HG03571 (cell line): ENCODE results near the gene DNAJB1.
A peak's percentile ranks its signal among the peaks of the same experiment; 100 is the strongest.
"Not testable (repeated sequence)": the region's sequence is repeated elsewhere in the genome, so short reads cannot be mapped to it uniquely, and the experiment has no call there.

Source experiments
- ATAC-seq: cut with Tn5 transposase; IDR thresholded peaks from one replicate; pipeline ENCODE4 v1.9.1; 2021; ENCODE audit not compliant: unreplicated experiment

Gene DNAJB1

DNA sequence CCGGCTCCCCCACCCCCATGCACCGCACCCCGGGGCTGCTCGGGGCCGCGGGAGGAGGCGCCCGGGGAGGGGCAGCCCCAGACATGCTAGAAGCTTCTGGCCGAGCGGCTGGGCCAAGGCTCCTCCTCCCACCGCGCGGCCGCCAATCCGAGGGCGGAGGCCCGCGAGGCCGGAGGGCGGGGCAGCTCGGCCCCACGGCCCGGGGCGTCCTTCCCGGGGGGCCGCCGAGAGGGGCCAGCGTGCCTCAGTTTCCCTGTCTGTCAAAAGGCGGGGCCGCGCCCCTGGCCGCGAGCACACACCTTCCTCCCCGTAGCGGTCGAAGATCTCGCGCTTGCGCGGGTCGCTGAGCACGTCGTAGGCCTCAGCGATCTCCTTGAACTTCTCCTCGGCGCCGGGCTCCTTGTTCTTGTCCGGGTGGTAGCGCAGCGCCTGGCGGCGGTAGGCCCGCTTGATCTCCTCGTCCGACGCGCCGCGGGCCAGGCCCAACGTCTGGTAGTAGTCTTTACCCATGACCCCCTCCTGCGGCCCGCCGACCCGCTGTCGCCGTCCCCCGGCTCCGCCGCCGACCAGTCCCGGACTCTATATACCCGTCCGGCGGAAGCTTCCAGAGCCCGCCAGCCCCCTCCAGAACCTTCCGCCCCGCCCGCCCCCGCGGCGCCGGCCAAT, at the start of gene DNAJB1:
Gene DNAJB1, minus strand, starts transcription at position 558 of the 666 bp plus-strand sequence. Its CDS starts 48 bp downstream, at position 510.
- ATAC-seq: peak; percentile 54

DNA sequence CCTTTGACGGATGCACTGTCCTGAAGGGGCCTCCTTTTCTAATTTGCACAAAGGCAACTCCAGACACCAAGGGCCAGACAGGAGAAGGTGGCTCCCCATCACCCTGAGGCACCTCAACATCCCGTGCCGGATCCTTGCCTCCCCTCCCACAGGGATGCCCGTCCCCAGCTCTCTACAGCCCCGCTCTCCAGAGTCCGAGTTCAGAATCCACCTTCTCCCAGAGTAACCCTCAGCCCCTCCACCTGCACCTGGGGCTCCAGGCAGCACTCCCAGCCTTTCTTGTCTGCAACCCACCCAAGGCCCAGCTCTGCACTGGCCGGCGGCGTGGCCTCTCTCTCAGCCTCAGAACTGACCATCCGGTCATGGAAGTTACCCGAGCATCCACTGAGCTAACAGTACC, 48.9 kb upstream of the DNAJB1 start:
- ATAC-seq: no peak

DNA sequence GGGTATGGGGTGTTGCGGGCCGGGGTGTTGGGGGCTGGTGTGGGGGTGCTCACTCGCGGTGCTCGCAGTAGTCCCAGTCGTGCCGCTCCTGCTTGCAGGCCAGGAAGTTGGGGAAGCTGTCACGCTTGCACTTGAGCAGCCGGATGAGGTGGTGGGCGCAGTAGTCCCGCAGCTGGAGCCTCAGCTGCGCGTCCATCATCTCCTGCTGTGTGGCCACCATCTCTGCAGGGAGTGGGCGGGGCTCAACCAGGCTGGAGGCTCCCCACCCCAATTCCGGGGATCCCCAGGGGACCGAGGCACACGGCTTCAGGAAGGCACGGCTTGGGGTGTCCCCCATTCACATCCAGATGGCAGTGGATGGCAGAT, 48.5 kb upstream of the DNAJB1 start:
- no peak for ATAC-seq

DNA sequence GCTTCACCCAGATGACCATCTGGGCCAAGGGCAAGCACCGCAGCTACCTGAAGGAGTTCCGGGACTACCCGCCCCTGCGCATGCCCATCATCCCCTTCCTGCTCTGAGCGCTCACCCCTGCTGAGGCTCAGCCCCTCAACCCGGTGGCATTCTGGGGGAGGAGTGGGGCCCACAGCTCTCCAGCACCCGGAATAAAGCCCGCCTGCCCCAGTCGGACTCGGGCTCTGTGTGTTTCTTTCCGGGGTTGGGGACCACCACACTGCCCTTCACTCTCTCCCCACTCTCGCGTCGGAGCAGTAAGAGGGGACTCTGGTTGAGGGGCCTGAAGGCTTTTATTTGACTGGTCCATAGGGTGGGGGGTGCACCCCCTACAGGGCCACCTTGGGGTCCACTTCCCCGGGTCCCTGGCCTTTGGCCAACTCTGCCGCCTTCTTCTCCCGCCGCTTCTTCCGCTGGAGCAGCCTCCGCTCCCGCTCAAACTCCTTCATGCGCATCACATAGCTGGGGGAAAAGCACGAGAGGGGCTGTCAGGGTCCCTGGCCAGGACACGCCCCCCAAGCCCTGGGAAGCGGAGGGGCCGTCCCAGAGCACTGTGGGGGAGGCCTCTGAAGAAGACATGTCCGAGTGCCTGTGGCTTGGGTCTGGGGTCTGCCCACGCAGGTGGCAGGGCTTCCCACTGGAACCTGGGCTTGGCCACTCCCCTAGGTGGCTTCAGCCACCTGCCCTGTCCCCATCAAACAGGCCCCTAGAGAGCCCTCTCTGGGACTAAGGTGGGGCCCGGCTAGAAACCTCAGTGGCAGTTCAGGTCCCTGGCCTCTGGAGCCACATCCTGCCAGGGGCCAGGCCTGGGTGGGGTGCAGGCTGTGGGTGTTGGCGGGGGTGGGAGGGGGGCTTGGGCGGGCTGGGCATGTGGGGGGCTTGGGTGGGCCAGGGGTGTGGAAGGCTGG, 47.8 kb upstream of the DNAJB1 start:
- ATAC-seq: no peak

DNA sequence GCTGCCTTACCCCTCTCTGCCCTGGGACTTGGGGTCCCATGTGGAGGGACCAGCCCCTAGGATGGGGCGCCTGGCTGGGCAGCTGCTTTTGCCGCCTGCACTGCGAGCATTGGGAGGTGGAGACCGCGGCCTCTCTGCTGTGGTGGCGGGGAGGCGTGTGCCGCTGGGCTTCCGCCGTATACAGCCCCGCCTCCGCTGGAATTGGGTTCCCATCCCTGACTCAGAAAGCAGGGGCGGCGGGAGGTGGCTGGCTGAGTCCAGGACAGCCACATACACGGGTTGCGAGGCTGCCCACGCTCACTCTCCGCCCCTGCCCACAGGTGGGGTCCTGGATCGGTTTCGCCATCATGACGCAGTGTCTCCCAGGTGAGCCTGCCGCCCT, 47.1 kb upstream of the DNAJB1 start:
- no peak for ATAC-seq

DNA sequence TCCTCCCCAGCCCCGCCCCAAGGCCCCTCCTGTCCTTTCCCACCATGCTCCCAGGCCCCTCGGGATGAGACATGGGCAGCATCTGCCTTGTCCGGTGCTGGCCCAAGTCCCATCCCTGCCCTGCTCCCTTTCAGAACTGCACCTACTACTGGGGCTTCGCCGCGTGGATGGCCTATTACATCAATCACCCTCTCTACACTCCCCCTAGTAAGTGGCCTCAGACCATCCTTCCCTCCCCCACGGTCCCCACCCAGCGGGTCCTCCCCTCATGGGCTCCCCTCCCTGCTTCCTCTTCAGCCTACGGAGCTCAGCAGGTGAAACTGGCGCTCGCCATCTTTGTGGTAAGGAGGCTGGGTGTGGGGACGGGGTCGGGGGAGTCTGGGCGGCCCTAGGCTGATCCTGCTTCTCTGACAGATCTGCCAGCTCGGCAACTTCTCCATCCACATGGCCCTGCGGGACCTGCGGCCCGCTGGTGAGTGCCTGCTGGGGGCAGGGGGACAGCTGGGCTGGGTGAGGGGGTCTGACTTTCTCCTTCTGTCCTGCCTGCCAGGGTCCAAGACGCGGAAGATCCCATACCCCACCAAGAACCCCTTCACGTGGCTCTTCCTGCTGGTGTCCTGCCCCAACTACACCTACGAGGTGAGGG, 46.6 kb upstream of the DNAJB1 start:
- ATAC-seq: not testable (repeated sequence)

DNA sequence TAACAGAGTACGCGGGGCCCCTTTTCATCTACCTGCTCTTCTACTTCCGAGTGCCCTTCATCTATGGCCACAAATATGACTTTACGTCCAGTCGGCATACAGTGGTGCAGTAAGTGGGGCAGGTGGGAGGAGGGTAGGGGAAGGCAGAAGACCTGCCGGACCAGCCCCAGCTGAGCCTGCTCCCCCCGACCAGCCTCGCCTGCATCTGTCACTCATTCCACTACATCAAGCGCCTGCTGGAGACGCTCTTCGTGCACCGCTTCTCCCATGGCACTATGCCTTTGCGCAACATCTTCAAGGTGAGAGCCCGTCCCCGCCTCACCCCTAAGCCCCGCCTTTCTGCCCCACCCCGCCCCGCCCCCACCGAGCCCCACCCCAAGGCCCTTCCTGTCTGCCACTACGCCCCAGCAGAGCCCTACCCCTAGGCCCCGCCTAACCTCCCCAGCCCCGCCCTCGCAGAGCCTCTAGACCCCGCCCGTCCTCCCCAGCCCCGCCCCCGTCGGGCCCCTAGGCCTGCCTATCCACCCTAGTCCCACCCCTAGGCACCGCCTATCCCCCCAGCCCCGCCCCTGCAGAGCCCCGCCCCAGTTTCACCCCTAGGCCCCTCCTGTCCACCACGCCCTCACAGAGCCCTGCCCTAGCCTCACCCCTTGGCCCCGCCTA, 45.9 kb upstream of the DNAJB1 start:
- no peak for ATAC-seq

DNA sequence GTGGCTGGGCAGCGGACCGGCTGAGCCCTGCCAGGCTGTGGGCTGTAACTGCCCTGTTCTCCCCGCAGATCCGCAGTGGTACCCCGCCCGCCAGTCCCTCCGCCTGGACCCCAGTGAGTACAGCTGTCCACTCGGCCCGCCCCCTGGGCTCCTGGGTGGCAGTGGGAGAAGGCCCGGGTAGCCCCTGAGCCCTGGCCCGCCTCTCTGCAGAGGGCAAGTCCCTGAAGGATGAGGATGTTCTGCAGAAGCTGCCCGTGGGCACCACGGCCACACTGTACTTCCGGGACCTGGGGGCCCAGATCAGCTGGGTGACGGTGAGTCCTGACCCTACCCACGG, 45.4 kb upstream of the DNAJB1 start:
- ATAC-seq: no peak

DNA sequence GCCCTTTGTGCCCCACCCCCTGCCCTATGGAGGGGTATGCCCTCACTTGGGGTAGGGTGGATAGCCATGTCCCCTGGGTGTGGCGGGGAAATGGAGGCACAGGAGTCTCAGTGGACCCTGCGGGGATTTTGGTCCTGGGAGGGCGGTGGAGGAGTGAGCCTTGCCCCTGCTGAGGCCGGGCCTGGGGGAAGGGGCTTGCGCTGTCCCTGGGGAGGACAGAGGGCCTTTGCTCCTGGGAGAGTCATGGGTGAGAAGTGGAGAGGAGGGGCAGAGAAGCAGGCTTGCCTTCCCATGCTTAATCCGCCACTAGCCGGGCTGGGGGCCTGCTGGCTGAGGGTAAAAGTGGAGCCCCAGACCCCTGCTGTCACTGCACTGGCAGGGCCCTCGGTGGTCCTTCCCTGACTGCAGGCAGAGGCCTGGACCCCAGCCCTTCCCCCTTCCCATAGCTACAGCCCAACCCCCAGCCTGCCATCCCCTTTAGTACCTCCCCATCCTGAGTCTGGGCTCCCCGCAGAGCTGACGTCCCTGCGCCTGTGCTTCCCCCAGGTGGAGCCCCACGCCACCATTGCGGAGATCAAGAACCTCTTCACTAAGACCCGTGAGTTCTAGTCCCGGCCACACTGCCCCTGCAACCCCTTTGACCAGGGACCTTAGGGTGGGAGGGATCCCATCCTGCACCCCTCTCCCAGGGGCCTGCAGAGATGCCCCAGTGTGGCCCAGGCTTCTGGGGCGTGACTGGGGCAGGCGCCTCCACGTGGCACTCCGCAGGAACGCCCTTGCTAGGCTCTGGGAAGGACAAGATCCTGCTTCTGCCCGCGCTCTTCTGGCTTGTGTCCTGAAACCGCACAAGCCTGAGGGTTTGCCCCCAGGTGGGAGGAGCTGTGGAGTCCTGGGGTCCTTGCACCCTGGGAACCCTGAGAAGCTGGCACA, 44.7 kb upstream of the DNAJB1 start:
- ATAC-seq: no peak

DNA sequence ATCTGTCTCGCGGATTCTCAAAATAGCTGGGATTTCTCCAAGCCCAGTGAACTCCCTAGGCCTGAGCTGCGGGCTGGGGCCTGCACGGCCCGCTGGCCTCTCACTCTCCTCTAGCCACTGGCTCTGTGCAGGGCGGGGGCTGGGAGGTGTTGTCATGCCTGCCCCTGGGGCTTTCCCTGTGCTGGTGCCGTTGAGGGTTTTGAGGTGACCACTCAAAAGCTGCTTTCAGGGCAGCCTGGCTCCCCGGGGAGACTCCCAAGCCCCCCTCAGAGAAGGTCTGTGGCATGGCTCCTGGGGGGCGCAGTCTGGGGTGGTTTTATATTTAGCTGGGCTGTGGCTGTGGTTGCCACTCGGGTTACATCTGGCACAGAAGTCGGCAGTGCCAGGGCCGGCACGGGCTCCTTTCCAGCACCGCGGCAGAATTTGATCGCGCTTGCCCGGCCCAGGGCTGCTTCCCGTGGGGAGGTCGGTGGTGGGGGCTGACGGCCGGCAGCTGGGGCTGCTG, 43.7 kb upstream of the DNAJB1 start:
- no peak for ATAC-seq

DNA sequence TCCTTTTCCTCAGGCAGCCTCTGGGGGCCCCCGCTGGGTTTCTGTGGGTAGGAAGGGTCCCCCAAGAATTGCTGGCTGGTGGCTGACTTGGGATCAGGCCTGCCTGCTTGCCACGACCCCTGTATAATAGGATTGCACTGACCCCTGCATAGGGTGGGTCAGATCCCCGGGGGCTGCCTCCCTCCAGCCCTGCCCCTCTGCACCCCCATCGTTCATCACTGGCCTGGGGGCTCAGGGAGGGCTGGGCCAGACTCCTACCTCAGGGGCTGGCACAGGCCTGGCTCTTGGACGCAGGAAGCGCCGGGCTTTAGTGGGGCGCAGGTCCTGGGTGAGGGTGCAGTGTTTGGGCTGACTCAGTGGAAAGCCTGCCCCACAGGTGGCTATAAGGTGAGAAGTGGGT, 43.1 kb upstream of the DNAJB1 start:
- no peak for ATAC-seq

DNA sequence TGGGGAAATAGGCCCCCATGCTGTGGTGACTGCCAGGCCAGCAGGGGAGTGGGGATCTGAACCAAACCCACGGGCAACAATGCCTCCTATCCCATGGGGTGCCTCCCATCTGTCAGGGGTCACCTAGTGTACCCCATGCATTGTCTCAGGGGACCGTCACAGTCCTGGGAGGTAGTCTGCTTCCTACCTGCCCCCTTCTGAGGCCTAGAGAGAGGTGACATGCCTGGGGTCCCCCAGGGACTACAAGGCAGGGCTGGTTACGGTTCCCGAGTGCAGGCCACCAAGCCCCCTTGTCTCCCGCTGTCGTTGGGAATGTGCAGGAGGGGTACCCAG, 42.5 kb upstream of the DNAJB1 start:
- ATAC-seq: no peak

DNA sequence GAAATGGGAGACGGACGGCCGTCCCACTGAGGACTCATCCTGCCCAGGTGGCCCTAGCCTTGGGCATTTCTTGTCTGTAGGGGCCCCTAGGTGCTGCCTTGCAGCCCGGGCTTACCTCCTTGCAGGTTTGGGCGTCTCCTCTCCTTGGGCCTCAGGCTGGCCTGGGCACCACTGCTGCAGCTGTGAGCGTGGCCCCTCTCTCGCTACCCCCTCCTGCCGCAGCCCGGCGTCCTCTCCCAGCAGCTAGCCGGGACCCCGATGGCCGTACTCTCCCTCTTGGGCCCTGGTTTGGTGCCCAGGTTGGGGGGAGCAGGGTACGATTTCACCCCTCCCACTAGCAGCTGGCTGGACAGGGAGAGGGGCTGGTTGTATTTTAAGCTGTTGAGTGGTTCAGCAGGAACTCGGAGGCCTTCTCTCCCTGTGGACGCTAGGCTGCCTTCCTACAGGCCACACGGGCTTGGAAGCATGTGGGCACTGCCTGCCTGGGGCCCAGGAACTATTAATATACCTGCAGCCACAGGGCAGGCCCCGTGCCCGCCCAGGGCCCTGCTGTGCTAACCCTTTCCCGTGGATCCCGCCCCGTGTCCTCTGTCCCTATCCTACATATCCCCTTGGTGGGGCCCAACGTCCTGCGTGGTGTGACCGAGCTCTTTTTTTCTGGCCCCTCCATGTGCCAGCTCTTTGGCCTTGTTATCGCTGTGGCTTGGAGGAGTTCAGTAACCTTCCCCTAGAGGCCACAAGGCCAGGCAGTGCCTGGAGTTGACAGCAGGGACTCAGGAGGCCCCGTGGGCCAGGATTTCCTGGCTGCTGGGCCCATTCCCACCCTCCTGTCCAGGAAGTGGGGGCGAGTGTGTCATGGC, 41.9 kb upstream of the DNAJB1 start:
- no peak for ATAC-seq

DNA sequence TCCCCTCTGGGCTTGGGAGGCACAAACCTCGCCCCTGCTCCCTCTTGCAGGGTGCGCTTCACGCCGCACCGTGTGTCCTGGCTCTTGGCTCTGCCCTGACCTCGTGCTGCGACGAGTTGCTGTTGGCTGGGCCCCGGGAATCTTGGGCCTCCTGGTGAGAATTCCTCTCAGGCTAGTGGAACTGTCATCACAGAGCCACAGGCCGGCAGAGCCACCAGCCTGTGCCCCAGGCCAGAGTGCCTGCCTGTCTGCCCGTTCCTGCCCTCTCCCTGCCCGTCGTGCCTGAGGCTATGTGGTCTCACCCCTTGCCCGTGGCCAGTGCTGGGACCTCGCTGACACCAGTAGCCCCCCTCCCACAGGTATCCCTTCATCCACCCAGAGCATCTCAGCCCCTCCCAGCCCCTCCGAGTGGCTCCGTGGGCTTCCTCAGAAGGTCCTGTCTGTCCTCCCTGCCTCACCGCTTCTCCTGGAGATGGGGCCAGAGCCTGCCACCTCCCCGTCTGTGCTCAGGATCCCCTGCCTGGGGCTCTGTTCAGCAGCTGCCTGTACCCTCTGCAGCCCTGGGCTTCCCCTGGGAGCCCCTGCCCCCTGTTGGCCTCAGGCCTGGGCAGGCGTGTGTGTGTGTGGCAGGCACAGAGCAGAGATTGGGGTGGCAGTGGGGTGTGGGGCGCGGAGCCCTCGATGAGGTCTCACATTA, 40.3 kb upstream of the DNAJB1 start:
- no peak for ATAC-seq

DNA sequence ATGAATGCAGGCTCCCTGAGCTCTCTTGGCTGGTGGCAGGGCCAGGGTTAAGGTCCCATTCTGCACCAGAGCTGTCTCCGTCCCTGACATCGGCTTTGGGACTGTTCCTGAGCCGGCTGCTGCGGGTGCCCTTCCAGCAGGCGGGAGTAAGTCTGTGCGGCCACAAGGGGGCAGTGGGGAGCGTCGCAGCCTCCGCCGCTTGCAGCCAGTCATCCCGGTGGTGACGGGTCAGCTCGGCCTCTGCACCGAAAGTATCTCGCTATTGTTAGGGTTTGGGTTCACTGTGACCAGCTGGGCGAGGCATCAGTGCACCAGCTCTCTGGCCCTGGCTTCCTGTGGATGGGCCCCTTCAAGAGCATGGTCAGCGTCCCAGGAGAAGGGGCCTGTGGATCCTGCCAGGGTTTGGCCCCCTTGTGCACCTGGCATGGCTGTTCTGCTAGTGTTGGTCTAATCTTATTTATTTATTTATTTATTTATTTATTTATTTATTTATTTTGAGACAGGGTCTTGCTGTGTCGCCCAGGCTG, 38.5 kb upstream of the DNAJB1 start:
- no peak for ATAC-seq

DNA sequence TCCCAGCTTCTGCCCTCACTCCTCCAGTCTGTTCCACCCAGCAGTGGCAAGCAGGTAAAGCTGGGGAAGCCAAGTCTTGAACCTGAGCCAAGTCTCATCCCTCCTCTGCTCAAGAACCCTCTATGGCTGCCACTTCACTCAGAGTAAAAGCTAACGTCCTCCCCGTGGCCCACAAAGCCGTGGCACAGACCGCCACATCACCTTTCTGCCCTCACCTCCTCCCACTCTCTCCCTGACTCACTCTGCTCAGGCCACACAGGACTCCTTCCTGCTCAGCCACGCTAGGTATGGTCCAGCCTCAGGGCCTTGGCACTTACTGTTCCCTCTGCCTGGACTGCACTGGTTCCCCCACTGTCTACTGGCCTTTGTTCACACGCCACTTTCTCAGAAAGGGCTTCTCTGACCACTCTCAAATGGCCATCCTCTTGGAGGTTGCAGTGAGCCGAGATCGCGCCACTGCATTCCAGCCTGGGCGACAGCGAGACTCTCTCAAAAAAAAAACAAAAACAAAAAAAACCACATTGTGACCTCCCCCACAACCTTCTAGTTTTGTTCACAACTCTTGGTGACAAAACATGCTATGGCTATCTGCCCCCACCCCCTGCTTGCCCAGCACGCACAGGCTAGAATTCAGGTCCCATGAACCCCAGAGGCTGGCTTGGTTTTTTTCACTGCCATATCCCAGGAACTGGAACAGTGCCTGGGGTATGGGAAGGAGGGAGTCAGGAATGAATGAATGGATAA, 37.9 kb upstream of the DNAJB1 start:
- no peak for ATAC-seq

DNA sequence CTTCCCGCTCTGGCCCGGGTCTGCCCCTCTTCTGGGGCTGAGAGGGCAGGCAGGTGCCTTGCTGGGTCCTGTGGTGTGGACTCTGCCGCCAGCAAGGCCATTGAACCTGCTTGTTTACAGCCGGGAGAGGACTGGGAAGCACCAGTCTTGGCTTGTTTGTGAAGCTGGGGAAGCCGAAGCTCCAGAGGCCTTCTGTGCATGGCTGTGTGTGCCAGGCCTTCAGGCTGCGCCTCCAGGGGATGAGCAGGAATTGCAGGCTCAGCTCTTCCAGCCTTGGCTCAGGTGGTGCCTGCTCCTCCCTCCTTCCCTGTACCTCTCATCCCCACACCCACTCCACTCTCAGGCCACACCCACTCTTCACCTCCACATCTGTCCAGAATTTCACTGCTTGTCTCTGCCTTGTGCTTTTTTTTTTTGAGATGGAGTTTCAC, 36.2 kb upstream of the DNAJB1 start:
- no peak for ATAC-seq

DNA sequence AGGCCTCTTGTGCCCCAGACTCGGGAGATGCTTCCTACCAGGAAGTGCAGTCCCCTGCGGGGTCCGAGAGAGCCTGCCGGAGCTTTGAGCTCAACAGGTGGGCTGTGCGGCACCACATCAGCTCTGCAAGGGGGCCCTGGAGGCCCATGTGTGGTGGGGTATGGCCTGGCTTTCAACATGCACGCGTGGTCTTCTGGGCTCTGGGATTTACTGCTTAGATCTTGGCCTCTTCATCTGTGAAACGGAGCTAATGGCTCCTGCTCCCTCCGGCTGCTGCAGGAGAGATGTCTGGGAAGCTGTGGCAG, 35.7 kb upstream of the DNAJB1 start:
- no peak for ATAC-seq
